ENCODE data around the gene ARSD.
"Not testable (repeated sequence)": the region's sequence is repeated elsewhere in the genome, so short reads cannot be mapped to it uniquely, and the experiment has no call there.

The ARSD gene

DNA sequence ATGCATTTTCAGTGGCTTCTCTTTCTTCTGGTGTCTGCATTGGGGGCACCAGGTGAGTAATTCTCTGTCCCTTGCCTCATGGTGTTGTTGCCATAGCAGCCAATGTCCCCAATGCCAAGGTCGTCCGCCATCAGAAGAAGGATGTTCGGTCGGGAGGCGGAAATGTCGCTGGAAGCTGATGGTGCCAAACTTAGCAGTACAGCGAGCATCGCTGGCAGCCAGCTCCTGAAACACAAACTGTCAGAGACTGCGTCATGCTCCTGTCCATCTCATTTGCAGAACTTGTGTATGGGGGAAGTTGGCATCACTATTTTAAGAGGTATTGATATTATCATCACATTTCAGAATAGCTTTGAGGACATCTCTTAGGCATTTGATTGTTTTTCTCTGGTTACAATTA is 29.1 kb upstream of the ARSD start:
- in situ Hi-C loops (cut with HindIII; ENCODE audit: low sequenced_read_pairs): no loop called here

DNA sequence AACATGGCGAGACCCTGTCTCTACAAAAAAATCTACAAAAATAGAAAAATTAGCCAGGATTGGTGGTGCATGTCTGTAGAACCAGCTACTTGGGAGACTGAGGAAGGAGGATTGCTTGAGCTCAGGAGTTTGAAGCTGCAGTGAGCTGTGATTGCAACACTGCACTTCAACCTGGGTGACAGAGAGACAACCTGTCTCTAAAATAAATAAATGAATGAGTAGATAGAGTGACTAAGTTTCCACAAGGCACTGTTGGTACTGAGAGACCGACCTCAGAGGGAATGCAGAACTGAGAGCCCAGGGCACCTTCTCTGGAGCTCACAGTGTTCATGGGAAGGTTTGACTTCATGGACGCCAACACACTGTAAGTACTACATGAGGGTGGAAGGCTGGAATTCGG is 26.7 kb upstream of the ARSD start:
- H3K4me3 ChIP-seq (ENCODE audit: low read depth, low read length): no peak overlapping the region
- in situ Hi-C loops (cut with HindIII; ENCODE audit: low sequenced_read_pairs): no loop called here
- DNase-seq (ENCODE audit: low read depth, low spot score): no peak
- TF ChIP-seq, protein P1, sequence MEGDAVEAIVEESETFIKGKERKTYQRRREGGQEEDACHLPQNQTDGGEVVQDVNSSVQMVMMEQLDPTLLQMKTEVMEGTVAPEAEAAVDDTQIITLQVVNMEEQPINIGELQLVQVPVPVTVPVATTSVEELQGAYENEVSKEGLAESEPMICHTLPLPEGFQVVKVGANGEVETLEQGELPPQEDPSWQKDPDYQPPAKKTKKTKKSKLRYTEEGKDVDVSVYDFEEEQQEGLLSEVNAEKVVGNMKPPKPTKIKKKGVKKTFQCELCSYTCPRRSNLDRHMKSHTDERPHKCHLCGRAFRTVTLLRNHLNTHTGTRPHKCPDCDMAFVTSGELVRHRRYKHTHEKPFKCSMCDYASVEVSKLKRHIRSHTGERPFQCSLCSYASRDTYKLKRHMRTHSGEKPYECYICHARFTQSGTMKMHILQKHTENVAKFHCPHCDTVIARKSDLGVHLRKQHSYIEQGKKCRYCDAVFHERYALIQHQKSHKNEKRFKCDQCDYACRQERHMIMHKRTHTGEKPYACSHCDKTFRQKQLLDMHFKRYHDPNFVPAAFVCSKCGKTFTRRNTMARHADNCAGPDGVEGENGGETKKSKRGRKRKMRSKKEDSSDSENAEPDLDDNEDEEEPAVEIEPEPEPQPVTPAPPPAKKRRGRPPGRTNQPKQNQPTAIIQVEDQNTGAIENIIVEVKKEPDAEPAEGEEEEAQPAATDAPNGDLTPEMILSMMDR (IDR thresholded peaks at IDR 0.05; ENCODE audit: low read depth, low read length): no peak

More for the DNA sequence above, 29.1 kb upstream of the ARSD start:
- H3K4me3 ChIP-seq (ENCODE audit: low read depth, low read length): no peak overlapping the region
- TF ChIP-seq, protein P1 (IDR thresholded peaks at IDR 0.05; ENCODE audit: low read depth, low read length): no peak
- DNase-seq (ENCODE audit: low read depth, low spot score): no peak

DNA sequence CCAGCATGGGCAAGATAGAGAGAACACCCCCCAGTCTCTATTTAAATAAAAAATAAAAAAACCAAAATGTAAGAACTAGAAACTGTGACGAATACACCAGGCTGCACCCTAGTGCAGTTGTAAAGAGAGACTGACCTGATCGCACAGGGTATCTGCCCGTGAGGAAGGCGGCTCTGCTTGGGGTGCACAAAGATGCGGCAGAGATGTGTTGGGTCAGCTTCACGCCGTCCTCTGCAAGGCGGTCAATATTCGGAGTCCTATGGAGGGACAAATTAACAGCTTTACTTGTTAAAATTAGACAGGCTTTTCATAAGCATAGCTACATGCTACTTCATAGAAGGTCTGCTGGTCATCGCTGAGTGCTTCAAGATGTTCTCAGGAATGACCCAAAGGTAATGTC is 26.1 kb upstream of the ARSD start:
- no peak overlapping the region for H3K4me3 ChIP-seq (ENCODE audit: low read depth, low read length)
- TF ChIP-seq, protein P1 (IDR thresholded peaks at IDR 0.05; ENCODE audit: low read depth, low read length): no peak
- in situ Hi-C loops (cut with HindIII; ENCODE audit: low sequenced_read_pairs): no loop called here
- no peak for DNase-seq (ENCODE audit: low read depth, low spot score)

DNA sequence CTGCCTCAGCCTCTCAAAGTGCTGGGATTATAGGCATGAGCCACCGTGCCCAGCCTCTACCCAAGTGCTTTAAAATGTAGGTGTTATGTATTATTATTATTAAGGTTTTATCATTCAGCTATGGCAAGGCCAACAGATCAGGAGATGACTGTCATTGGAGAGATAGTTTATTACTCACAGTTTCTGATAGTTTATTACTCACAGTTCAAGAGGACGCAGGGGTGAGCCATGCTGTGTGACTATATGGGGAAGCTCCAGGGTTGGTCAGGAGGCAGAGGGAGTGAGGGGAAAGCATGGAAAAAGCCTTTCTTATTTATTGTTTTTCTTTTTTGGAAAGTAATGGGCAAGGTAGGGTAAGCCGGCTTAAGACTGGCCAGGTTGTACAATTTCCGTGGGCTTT is 25.4 kb upstream of the ARSD start:
- DNase-seq (ENCODE audit: low read depth, low spot score): no peak
- TF ChIP-seq, protein P1 (IDR thresholded peaks at IDR 0.05; ENCODE audit: low read depth, low read length): no peak
- in situ Hi-C loops (cut with HindIII; ENCODE audit: low sequenced_read_pairs): no loop called here
- no peak overlapping the region for H3K4me3 ChIP-seq (ENCODE audit: low read depth, low read length)

DNA sequence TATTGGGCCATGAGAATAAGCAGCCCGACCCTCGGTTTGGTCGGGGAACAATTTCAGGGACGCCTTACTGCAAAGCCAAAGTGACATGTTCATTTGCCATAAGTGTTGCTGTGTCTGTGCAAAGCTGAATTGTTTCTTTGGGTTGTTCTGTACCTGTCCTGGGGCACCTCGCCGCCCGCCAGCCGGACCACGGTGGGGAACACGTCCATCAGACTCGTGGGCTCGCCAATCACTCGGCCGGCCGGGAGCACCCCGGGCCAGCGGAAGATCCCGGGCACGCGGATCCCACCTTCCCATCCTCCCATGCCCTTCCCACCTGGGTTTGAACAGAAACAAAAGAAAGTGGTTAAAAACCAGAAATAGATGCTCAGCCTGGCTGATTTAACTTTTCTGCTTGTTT is 8.8 kb upstream of the ARSD start:
- in situ Hi-C loops (cut with HindIII; ENCODE audit: low sequenced_read_pairs); H3K4me3 ChIP-seq (ENCODE audit: low read depth, low read length); DNase-seq (ENCODE audit: low read depth, low spot score): not testable (repeated sequence)

DNA sequence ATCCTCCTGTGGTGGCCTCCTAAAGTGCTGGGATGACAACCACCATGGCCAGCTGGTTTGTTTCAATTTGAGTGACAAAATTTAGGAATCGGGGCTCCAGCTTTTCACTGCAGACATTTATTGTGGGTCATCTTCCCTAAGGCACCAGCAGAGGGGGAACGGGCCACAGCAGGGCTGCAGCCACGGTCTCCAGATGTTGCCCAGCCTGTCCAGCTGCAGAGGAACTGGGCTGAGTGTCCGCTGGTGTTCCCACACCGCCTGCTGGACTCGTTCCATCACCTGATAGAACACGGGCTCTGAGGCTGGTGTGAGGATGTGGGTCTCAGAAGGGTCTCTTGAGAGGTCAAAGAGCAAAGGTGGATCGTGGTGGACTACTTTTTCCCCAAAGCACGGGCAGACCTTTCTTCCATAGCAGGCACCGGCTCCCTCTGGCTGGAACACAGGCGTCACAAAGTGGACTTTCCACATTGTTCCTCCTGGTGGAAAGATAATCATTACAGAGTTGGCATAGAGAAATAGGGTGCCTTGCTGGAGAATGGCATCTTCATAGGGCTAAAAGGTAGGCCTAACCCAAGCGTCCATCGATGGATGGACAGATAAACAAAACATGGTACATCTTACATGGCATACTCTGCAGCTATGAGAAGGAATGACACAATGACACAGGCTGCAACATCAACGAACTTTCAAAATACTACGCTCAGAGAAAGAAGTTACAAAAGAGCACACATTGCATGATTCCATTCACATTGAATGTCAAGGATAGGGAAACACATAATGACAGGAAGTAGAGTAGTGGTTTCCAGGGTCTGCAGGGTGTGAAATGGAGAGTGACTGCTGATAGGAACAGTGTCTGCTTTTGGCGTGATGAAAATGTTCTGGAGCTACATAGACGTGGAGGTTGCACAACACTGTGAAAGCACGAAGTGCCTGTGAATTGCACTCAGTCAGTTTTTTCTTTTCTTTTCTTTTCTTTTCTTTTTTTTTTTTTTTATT is 5.9 kb upstream of the ARSD start:
- in situ Hi-C loops (cut with HindIII; ENCODE audit: low sequenced_read_pairs): no loop called here
- DNase-seq (ENCODE audit: low read depth, low spot score): no peak

More for the DNA sequence above, 5.9 kb upstream of the ARSD start:
- no peak overlapping the region for H3K4me3 ChIP-seq (ENCODE audit: low read depth, low read length)
- TF ChIP-seq, protein P1 (IDR thresholded peaks at IDR 0.05; ENCODE audit: low read depth, low read length): no peak

Data from astrocyte of the spinal cord (primary cell).